IMR-90 (cell line): ENCODE measurements around the gene CEMP1.

ENCODE experiments used
- ELK1 ChIP-seq: fragments of 150-350 bp; IDR thresholded peaks from 2 replicates; pipeline ENCODE4 v1.6.1; 2016; ENCODE audit warnings: low read depth, mild to moderate bottlenecking, low read length, moderate library complexity, borderline replicate concordance
- FOS ChIP-seq: fragments of 150-350 bp; IDR thresholded peaks from 2 replicates; pipeline ENCODE4 v1.6.1; 2016; ENCODE audit warnings: low read depth, low read length
- MAFK ChIP-seq: IDR thresholded peaks from 2 replicates; pipeline ENCODE4 v1.6.1; 2012; ENCODE audit warnings: low read depth, low read length, improper control_type of control experiment
- MXI1 ChIP-seq: IDR thresholded peaks from 2 replicates; pipeline ENCODE4 v1.6.1; 2012; ENCODE audit warnings: low read depth, mild to moderate bottlenecking, low read length, moderate library complexity, borderline replicate concordance
- NFE2L2 ChIP-seq: fragments of 150-350 bp; IDR thresholded peaks from 2 replicates; pipeline ENCODE4 v1.6.1; 2016; ENCODE audit warnings: low read depth, mild to moderate bottlenecking, low read length
- POLR2A ChIP-seq: IDR thresholded peaks from 2 replicates; pipeline ENCODE4 v1.6.1; 2012; ENCODE audit warnings: mild to moderate bottlenecking, low read depth, low read length
- RAD21 ChIP-seq: IDR thresholded peaks from 2 replicates; pipeline ENCODE4 v1.6.1; 2012; ENCODE audit warnings: low read length, improper control_type of control experiment
- RCOR1 ChIP-seq: IDR thresholded peaks from 2 replicates; pipeline ENCODE4 v1.6.1; 2012; ENCODE audit warnings: mild to moderate bottlenecking, low read length, improper control_type of control experiment; ENCODE audit not compliant: insufficient replicate concordance
- TF ChIP-seq, protein P1 (sequence below): conservative IDR thresholded peaks from 2 replicates; pipeline ENCODE4 v1.5.1; 2012; ENCODE audit warnings: mild to moderate bottlenecking, low read depth, low read length, improper control_type of control experiment
- TF ChIP-seq, protein P2 (sequence below): fragments of 150-350 bp; IDR thresholded peaks from 2 replicates; pipeline ENCODE4 v1.6.1; 2017; ENCODE audit warnings: mild to moderate bottlenecking, antibody characterized with exemption, low read length, low read depth

DNA sequence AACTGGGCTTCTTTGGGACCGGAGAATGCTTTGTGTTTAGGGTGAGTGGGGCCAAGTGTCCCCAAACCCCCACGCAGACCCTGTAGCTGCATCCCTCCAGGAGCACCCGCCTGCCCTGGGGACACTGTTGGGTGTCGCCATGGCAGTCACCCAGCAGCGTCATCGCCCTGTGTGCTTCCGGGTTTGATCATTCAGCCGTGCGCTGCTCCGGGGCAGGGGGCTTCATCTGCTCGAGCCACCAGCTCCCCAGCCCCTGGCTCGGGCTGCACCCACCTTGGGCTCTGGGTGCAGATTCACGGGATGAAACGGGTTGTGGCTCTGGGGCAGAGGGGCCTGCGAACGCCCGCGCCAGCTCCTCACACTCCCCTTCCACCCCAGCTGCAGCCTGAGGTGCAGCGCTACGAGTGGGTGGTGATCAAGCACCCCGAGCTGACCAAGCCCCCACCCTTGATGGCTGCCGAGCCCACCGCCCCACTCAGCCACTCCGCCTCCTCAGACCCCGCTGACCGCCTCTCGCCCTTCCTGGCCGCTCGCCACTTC lies 31.2 kb downstream of the CEMP1 start:
- TF ChIP-seq RCOR1 (no peak), RAD21 (no peak), POLR2A (no peak), MAFK (no peak), ELK1 (no peak), FOS (no peak), MXI1 (no peak), NFE2L2 (no peak)
- TF ChIP-seq, protein P1, sequence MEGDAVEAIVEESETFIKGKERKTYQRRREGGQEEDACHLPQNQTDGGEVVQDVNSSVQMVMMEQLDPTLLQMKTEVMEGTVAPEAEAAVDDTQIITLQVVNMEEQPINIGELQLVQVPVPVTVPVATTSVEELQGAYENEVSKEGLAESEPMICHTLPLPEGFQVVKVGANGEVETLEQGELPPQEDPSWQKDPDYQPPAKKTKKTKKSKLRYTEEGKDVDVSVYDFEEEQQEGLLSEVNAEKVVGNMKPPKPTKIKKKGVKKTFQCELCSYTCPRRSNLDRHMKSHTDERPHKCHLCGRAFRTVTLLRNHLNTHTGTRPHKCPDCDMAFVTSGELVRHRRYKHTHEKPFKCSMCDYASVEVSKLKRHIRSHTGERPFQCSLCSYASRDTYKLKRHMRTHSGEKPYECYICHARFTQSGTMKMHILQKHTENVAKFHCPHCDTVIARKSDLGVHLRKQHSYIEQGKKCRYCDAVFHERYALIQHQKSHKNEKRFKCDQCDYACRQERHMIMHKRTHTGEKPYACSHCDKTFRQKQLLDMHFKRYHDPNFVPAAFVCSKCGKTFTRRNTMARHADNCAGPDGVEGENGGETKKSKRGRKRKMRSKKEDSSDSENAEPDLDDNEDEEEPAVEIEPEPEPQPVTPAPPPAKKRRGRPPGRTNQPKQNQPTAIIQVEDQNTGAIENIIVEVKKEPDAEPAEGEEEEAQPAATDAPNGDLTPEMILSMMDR: no peak
- TF ChIP-seq, protein P2, sequence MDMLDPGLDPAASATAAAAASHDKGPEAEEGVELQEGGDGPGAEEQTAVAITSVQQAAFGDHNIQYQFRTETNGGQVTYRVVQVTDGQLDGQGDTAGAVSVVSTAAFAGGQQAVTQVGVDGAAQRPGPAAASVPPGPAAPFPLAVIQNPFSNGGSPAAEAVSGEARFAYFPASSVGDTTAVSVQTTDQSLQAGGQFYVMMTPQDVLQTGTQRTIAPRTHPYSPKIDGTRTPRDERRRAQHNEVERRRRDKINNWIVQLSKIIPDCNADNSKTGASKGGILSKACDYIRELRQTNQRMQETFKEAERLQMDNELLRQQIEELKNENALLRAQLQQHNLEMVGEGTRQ: no peak
